Measurements from ENCODE around the gene MYRFL.
"Not testable (repeated sequence)": the region's sequence is repeated elsewhere in the genome, so short reads cannot be mapped to it uniquely, and the experiment has no call there.

The MYRFL gene

GRCh38 chr12:69988481-69989321, 163.7 kb downstream of the MYRFL start:
- no peak for DNase-seq (ENCODE audit: low read depth in 2 of 2)

GRCh38 chr12:69991690-69992288, 166.8 kb downstream of the MYRFL start:
- no peak for DNase-seq (ENCODE audit: low read depth in 2 of 2)

GRCh38 chr12:69993433-69993832, 168.4 kb downstream of the MYRFL start:
- no peak for DNase-seq (ENCODE audit: low read depth in 2 of 2)

GRCh38 chr12:69994086-69994485, 169.1 kb downstream of the MYRFL start:
- DNase-seq (ENCODE audit: low read depth in 2 of 2) = not testable (repeated sequence)

GRCh38 chr12:69994724-69995173, 169.7 kb downstream of the MYRFL start:
- DNase-seq (ENCODE audit: low read depth in 2 of 2) = no peak

- no peak for DNase-seq (ENCODE audit: low read depth in 2 of 2)
These were observed 171.2 kb downstream of the MYRFL start for GRCh38 chr12:69996241-69996640.

- no peak for DNase-seq (ENCODE audit: low read depth in 2 of 2)
These were observed 171.7 kb downstream of the MYRFL start for GRCh38 chr12:69996722-69997121.

GRCh38 chr12:69998011-69998410, 173.0 kb downstream of the MYRFL start:
- DNase-seq (ENCODE audit: low read depth in 2 of 2) = no peak

GRCh38 chr12:69998922-69999321, 173.9 kb downstream of the MYRFL start:
- DNase-seq (ENCODE audit: low read depth in 2 of 2) = no peak

- no peak for DNase-seq (ENCODE audit: low read depth in 2 of 2)
These were observed 174.5 kb downstream of the MYRFL start for GRCh38 chr12:69999561-69999960.

- DNase-seq (ENCODE audit: low read depth in 2 of 2) = no peak
These were observed 177.3 kb downstream of the MYRFL start for GRCh38 chr12:70002097-70002911.

- no peak for DNase-seq (ENCODE audit: low read depth in 2 of 2)
These were observed 177.9 kb downstream of the MYRFL start for GRCh38 chr12:70002912-70003255.

GRCh38 chr12:70005864-70006618, 181.0 kb downstream of the MYRFL start:
- DNase-seq (ENCODE audit: low read depth in 2 of 2) = no peak

- DNase-seq (ENCODE audit: low read depth in 2 of 2) = no peak
These were observed 181.6 kb downstream of the MYRFL start for GRCh38 chr12:70006619-70006973.

- DNase-seq (ENCODE audit: low read depth in 2 of 2) = no peak
These were observed 182.7 kb downstream of the MYRFL start for GRCh38 chr12:70007687-70008086.
